Mesenchymal stem cell (in vitro differentiated cells and primary cell): ENCODE data around the gene FMO3.
A peak's percentile ranks its signal among the peaks of the same experiment; 100 is the strongest.

Experiments
- DNase-seq: peaks from one replicate; pipeline ENCODE4 v3.0.0-alpha.2; 2013
- H2AFZ ChIP-seq: one replicate; pipeline ENCODE4 v1.6.1; 2013; ENCODE audit warnings: low read depth, mild to moderate bottlenecking, control low read depth, inconsistent platforms, low read length, moderate library complexity
- H2AK5ac ChIP-seq: 2 replicates; pipeline ENCODE4 v1.6.1; 2013; ENCODE audit warnings: low read length, moderate library complexity, mild to moderate bottlenecking, inconsistent platforms; ENCODE audit not compliant: severe bottlenecking
- H2BK120ac ChIP-seq: one replicate; pipeline ENCODE4 v1.6.1; 2013; ENCODE audit warnings: low read depth, mild to moderate bottlenecking, inconsistent platforms, low read length, moderate library complexity
- H2BK12ac ChIP-seq, 2 experiments: one replicate each; pipeline ENCODE4 v1.6.1; 2013; ENCODE audit warnings: inconsistent platforms in 2 of 2, low read length in 2 of 2, mild to moderate bottlenecking in 2 of 2, moderate library complexity in 2 of 2, control low read depth in 1 of 2
- H2BK15ac ChIP-seq: one replicate; pipeline ENCODE4 v1.6.1; 2013; ENCODE audit warnings: mild to moderate bottlenecking, low read depth, inconsistent platforms; ENCODE audit not compliant: poor library complexity, severe bottlenecking
- H2BK5ac ChIP-seq: 2 replicates; pipeline ENCODE4 v1.6.1; 2013; ENCODE audit warnings: low read depth, mild to moderate bottlenecking, low read length, control low read depth, inconsistent platforms; ENCODE audit not compliant: poor library complexity, severe bottlenecking
- H3K14ac ChIP-seq, 2 experiments: one replicate each; pipeline ENCODE4 v1.6.1; 2013; ENCODE audit warnings: inconsistent platforms in 2 of 2, low read length in 2 of 2, control low read depth in 1 of 2, mild to moderate bottlenecking in 1 of 2, moderate library complexity in 1 of 2
- H3K18ac ChIP-seq, 2 experiments: one replicate each; pipeline ENCODE4 v1.6.1; 2013; ENCODE audit warnings: inconsistent platforms in 2 of 2, low read length in 2 of 2, control low read depth in 1 of 2, low read depth in 1 of 2, mild to moderate bottlenecking in 1 of 2
- H3K23ac ChIP-seq, 2 experiments: one replicate each; pipeline ENCODE4 v1.6.1; 2013; ENCODE audit warnings: inconsistent platforms in 2 of 2, low read length in 2 of 2, mild to moderate bottlenecking in 2 of 2, moderate library complexity in 2 of 2, control low read depth in 1 of 2
- H3K27ac ChIP-seq: 2 replicates; pipeline ENCODE4 v1.5.1; 2013; ENCODE audit warnings: mild to moderate bottlenecking, moderate library complexity, low read length, control low read depth, inconsistent platforms; ENCODE audit not compliant: poor library complexity, severe bottlenecking
- H3K27me3 ChIP-seq, 2 experiments: 2 replicates each; pipeline versions ENCODE4 v1.6.1 to v1.7.0; 2013; ENCODE audit warnings: low read length in 2 of 2, mild to moderate bottlenecking in 2 of 2, moderate library complexity in 2 of 2, control low read depth in 1 of 2, inconsistent platforms in 1 of 2; ENCODE audit not compliant: control insufficient read depth in 1 of 2, insufficient read depth in 1 of 2
- H3K36me3 ChIP-seq, 2 experiments: 2 replicates each; pipeline versions ENCODE4 v1.6.1 to v1.7.0; 2013; ENCODE audit warnings: low read length in 2 of 2, control low read depth in 1 of 2, inconsistent platforms in 1 of 2, low read depth in 1 of 2, mild to moderate bottlenecking in 1 of 2; ENCODE audit not compliant: insufficient read depth in 2 of 2, control insufficient read depth in 1 of 2
- H3K4ac ChIP-seq, 2 experiments: one replicate each; pipeline ENCODE4 v1.6.1; 2013; ENCODE audit warnings: inconsistent platforms in 2 of 2, low read length in 2 of 2, mild to moderate bottlenecking in 2 of 2, moderate library complexity in 2 of 2, control low read depth in 1 of 2, low read depth in 1 of 2
- H3K4me1 ChIP-seq: 2 replicates; pipeline ENCODE4 v1.6.1; 2013; ENCODE audit warnings: low read depth, low read length, control low read depth; ENCODE audit not compliant: control insufficient read depth, insufficient read depth
- H3K4me2 ChIP-seq: 2 replicates; pipeline ENCODE4 v1.6.1; 2013; ENCODE audit warnings: low read length, mild to moderate bottlenecking, inconsistent platforms; ENCODE audit not compliant: poor library complexity, severe bottlenecking
- H3K4me3 ChIP-seq, 2 experiments: 2 replicates each; pipeline versions ENCODE4 v1.5.1 to v1.7.0; 2013; ENCODE audit warnings: low read length in 2 of 2, mild to moderate bottlenecking in 2 of 2, control low read depth in 1 of 2, low read depth in 1 of 2; ENCODE audit not compliant: insufficient read depth in 1 of 2
- H3K79me1 ChIP-seq: replicated peaks from 2 replicates; pipeline ENCODE4 v1.6.1; 2013; ENCODE audit warnings: mild to moderate bottlenecking, control low read depth, low read length, inconsistent platforms; ENCODE audit not compliant: poor library complexity, severe bottlenecking
- H3K9ac ChIP-seq: 2 replicates; pipeline ENCODE4 v1.7.0; 2013; ENCODE audit warnings: mild to moderate bottlenecking, low read length, moderate library complexity
- H3K9me3 ChIP-seq: 2 replicates; pipeline ENCODE4 v1.7.0; 2013; ENCODE audit warnings: mild to moderate bottlenecking, low read length; ENCODE audit not compliant: control insufficient read depth
- H4K8ac ChIP-seq: one replicate; pipeline ENCODE4 v1.6.1; 2013; ENCODE audit warnings: inconsistent platforms, mild to moderate bottlenecking, low read length, moderate library complexity
- H4K91ac ChIP-seq: one replicate; pipeline ENCODE4 v1.6.1; 2013; ENCODE audit warnings: mild to moderate bottlenecking, low read length, inconsistent platforms
- WGBS: methylation state at CpG from one replicate; pipeline ENCODE4 v1.1.7; 2013; ENCODE audit warnings: mixed read lengths; 5-methylcytosine and 5-hydroxymethylcytosine counted together

Gene FMO3

DNA sequence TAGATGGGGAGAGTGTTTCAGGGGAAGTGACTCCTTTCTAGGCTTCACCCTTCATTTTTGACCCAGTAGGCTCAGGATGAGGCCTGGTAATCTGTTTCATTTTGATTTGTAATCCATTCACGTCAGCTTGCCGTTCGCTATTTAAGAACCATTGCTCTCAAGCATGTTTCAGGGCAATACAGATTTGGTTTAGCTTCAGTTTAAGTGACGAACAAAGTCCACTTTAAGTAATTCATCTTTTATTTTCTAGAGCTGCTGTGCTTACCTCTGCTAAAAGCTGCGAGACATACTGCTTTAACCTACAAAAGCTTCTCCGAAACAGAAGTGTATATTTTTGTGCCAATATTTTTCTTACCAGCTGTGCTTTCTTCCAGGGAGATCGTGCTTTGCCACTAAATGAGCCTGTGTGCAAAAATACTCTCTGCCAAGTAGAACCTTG is 8.9 kb upstream of the FMO3 start:
- H3K9ac ChIP-seq: peak overlapping the region; percentile 48
- no peak overlapping the region for H3K4me2 ChIP-seq
- no peaks in the 10 kb centered on the region for H3K27me3 ChIP-seq
- no peak overlapping the region for H3K27ac ChIP-seq
- H3K36me3 ChIP-seq: no peaks in the 10 kb centered on the region
- H4K8ac ChIP-seq: no peak overlapping the region
- no peak overlapping the region for H3K4me3 ChIP-seq
- H2BK12ac ChIP-seq: no peak overlapping the region
- H2BK5ac ChIP-seq: no peak overlapping the region
- no peaks in the 10 kb centered on the region for H3K4me1 ChIP-seq
- H2BK15ac ChIP-seq: no peak overlapping the region
- no peak overlapping the region for H2BK120ac ChIP-seq
- H3K9me3 ChIP-seq: no peaks in the 10 kb centered on the region
- H4K91ac ChIP-seq: no peak overlapping the region
- no peak overlapping the region for H2AFZ ChIP-seq
- DNase-seq: no peak
- WGBS: 84% methylated on average over 7 of the region's 7 CpGs
- H3K4ac ChIP-seq: no peak overlapping the region
- H3K14ac ChIP-seq: no peak overlapping the region
- H3K79me1 ChIP-seq: no peaks in the 10 kb centered on the region
- no peak overlapping the region for H2AK5ac ChIP-seq
- no peak overlapping the region for H3K23ac ChIP-seq
- peak overlapping the region in 1 of 2 experiments; percentile 12 for H3K18ac ChIP-seq

DNA sequence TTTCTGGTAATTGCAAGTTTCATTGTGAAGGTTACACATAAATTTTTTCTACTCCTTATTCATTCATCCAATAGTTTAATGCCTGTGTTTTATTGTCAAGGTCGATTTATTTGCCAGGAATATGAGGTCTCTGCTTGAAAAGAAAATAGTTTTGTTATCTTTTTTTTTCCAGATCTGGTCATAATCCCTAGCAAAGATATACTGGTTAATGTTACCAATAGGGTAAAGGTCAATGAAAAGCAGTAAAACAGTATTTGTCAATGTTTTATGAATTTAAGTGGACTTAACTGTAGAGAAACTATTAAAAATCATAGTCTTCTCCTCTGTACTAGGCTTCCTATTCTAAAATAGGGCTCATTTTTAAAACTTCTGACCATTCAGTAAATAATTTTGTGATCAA is 8.1 kb upstream of the FMO3 start:
- Histone ChIP-seq H2BK15ac (no peak overlapping the region), H2BK120ac (no peak overlapping the region), H3K18ac (no peak overlapping the region), H3K27me3 (no peaks in the 10 kb centered on the region), H3K9me3 (no peaks in the 10 kb centered on the region), H3K79me1 (no peaks in the 10 kb centered on the region), H3K4me2 (no peak overlapping the region), H3K27ac (no peak overlapping the region), H3K36me3 (no peaks in the 10 kb centered on the region), H3K4ac (no peak overlapping the region), H2AFZ (no peak overlapping the region), H2AK5ac (no peak overlapping the region), H3K4me3 (no peak overlapping the region), H4K8ac (no peak overlapping the region), H4K91ac (no peak overlapping the region), H3K23ac (no peak overlapping the region), H3K14ac (no peak overlapping the region), H3K4me1 (no peaks in the 10 kb centered on the region), H2BK12ac (no peak overlapping the region), H2BK5ac (no peak overlapping the region), H3K9ac (no peak overlapping the region)
- no peak for DNase-seq
- WGBS: no CpG with 5 or more reads among the region's 1 CpG

DNA sequence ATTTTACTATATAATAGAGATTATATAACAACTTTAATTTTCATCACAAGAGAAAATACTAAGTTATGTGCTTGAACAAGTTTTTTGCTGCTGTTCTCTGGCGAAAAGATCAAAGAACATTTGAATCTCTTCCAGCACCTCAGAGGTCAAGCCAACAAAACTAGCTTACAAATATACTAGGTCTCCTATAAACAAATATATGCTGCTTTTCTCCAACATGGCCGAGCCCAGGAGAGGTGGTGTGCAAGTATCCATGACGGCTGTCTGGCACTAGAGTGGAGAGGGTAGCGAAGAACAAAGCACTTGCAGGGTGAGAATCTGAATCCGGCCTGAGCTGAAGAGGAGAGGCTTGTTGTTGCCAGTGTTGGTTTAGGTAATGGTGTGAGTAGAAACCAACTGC is 7.5 kb upstream of the FMO3 start:
- WGBS: 82% methylated on average over 5 of the region's 5 CpGs

DNA sequence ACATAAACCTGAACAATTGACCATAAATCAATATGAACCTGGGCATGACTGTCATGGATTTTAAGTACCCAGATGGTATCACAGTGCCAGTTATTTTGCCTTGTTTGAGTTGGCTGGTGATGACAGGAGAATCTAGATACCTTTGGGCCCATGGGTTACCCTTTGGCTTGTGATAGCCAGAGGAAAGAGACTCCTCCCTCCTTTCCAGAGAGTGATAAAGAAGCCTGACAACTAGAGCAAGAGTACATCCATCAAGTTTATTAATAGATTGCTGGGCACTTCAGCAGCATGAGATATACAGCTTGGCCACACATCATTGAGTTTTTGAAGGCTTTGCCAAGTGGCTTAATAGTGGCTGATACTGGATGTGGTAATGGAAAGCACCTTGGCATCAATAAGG is 6.6 kb upstream of the FMO3 start:
- no peak for DNase-seq
- Histone ChIP-seq H3K9me3 (no peaks in the 10 kb centered on the region), H3K18ac (no peak overlapping the region), H4K8ac (no peak overlapping the region), H3K27ac (no peak overlapping the region), H2BK5ac (no peak overlapping the region), H3K79me1 (no peaks in the 10 kb centered on the region), H3K36me3 (no peaks in the 10 kb centered on the region), H2BK15ac (no peak overlapping the region), H3K4me1 (no peaks in the 10 kb centered on the region), H3K14ac (no peak overlapping the region), H3K23ac (no peak overlapping the region), H2BK120ac (no peak overlapping the region), H3K4me3 (no peak overlapping the region), H3K4ac (no peak overlapping the region), H2AK5ac (no peak overlapping the region), H4K91ac (no peak overlapping the region), H2AFZ (no peak overlapping the region), H3K4me2 (no peak overlapping the region), H3K27me3 (no peaks in the 10 kb centered on the region), H2BK12ac (no peak overlapping the region), H3K9ac (no peak overlapping the region)

More for the DNA sequence above, 7.5 kb upstream of the FMO3 start:
- H3K18ac ChIP-seq: no peak overlapping the region
- no peak overlapping the region for H3K9ac ChIP-seq
- no peak overlapping the region for H3K14ac ChIP-seq
- DNase-seq: no peak
- H2BK120ac ChIP-seq: no peak overlapping the region
- no peak overlapping the region for H3K4ac ChIP-seq
- H3K4me1 ChIP-seq: no peaks in the 10 kb centered on the region
- no peak overlapping the region for H4K8ac ChIP-seq
- no peak overlapping the region for H2BK15ac ChIP-seq
- H2BK12ac ChIP-seq: no peak overlapping the region
- no peak overlapping the region for H3K23ac ChIP-seq
- H2AK5ac ChIP-seq: no peak overlapping the region
- H3K27me3 ChIP-seq: no peaks in the 10 kb centered on the region
- no peaks in the 10 kb centered on the region for H3K79me1 ChIP-seq
- no peak overlapping the region for H3K4me2 ChIP-seq
- no peak overlapping the region for H2BK5ac ChIP-seq
- H2AFZ ChIP-seq: no peak overlapping the region
- H4K91ac ChIP-seq: no peak overlapping the region
- H3K27ac ChIP-seq: no peak overlapping the region
- H3K9me3 ChIP-seq: no peaks in the 10 kb centered on the region
- H3K36me3 ChIP-seq: no peaks in the 10 kb centered on the region
- H3K4me3 ChIP-seq: no peak overlapping the region
